A549 (cell line): ENCODE data around the gene ZNF428. TPM values are rescaled to one million over a fixed set of nuclear protein-coding genes. Genes with fewer than 3 reads are reported as not detected.

Experiments
- ATAC-seq, 2 experiments: fragments of 200-7000 bp in 1 of 2; fragments of >200 bp in 1 of 2; cut with Nextera tagmentation in 1 of 2; cut with Tn5 transposase in 1 of 2; 3 replicates each; pipeline versions ENCODE4 v1.8.0 to v1.9.1; 2018 to 2020; ENCODE audit warnings: mild to moderate bottlenecking in 1 of 2, moderate library complexity in 1 of 2
- CTCF ChIA-PET: fragments of 300-600 bp; sonication (Branson Sonifier 250); formaldehyde crosslinking; extraction: SDS; loops from one replicate; lab custom pipeline; 2021; ENCODE audit warnings: antibody characterized with exemption, inconsistent platforms; lab: Yijun Ruan, JAX
- POLR2A ChIA-PET: fragments of 350-600 bp; formaldehyde crosslinking; extraction: SDS; loops from one replicate; lab custom pipeline; 2021; ENCODE audit warnings: antibody characterized with exemption, inconsistent platforms; lab: Yijun Ruan, JAX
- DNase-seq, 2 experiments: peaks; one replicate each; pipeline versions ENCODE4 v3.0.0 to v3.0.0-alpha.2; 2011 to 2016; ENCODE audit warnings: low read depth in 1 of 2, low spot score in 1 of 2
- FAIRE-seq: peaks from 2 replicates; lab custom pipeline; 2011; peaks lifted over from hg19 to GRCh38; lab: Jason Lieb, UNC
- H3K27ac ChIP-seq, 2 experiments: fragments of >200 bp; sonication (Bioruptor Twin); formaldehyde crosslinking; 3 replicates each; pipeline ENCODE4 v1.5.1; 2016 to 2017
- H3K4me1 ChIP-seq: fragments of >200 bp; sonication (Bioruptor Twin); formaldehyde crosslinking; 3 replicates; pipeline ENCODE4 v1.6.1; 2016
- H3K4me2 ChIP-seq: fragments of >200 bp; sonication (Bioruptor Twin); formaldehyde crosslinking; 3 replicates; pipeline ENCODE4 v1.6.1; 2016
- H3K4me3 ChIP-seq: fragments of >200 bp; sonication (Bioruptor Twin); formaldehyde crosslinking; 3 replicates; pipeline ENCODE4 v1.5.1; 2016
- H3K9me3 ChIP-seq: fragments of >200 bp; sonication (Bioruptor Twin); formaldehyde crosslinking; 3 replicates; pipeline ENCODE4 v1.6.1; 2016
- ATOH8 ChIP-seq: fragments of 250-450 bp; sonication (Bioruptor Pico); IDR thresholded peaks from 2 replicates; pipeline ENCODE4 v1.5.0; 2020; ENCODE audit warnings: low read depth, mild to moderate bottlenecking, moderate library complexity
- CBX8 ChIP-seq: fragments of 200-600 bp; sonication (generic); IDR thresholded peaks from 2 replicates; pipeline ENCODE4 v1.6.1; 2016
- CEBPB ChIP-seq, 2 experiments: fragments of >200 bp in 1 of 2; sonication (Bioruptor Twin) in 1 of 2; formaldehyde crosslinking in 1 of 2; IDR thresholded peaks; 2 replicates each; pipeline ENCODE4 v1.6.1; 2012 to 2016
- CHD2 ChIP-seq: fragments of 150-350 bp; IDR thresholded peaks from 2 replicates; pipeline ENCODE4 v1.6.1; 2014; ENCODE audit warnings: low read length; ENCODE audit not compliant: partially characterized antibody
- ESRRA ChIP-seq: fragments of 150-350 bp; IDR thresholded peaks from 2 replicates; pipeline ENCODE4 v1.6.1; 2014; ENCODE audit warnings: mild to moderate bottlenecking, low read length, borderline replicate concordance
- FOXS1 ChIP-seq: fragments of 250-450 bp; sonication (Bioruptor Pico); IDR thresholded peaks from 2 replicates; pipeline ENCODE4 v1.5.0; 2020; ENCODE audit warnings: mild to moderate bottlenecking, moderate library complexity
- HDAC2 ChIP-seq: fragments of 200-600 bp; sonication (generic); IDR thresholded peaks from 2 replicates; pipeline ENCODE4 v1.6.1; 2016
- HES2 ChIP-seq: fragments of >200 bp; sonication (Bioruptor Twin); formaldehyde crosslinking; IDR thresholded peaks from 2 replicates; pipeline ENCODE4 v1.6.1; 2016
- HEYL ChIP-seq: fragments of 250-450 bp; sonication (Bioruptor Pico); IDR thresholded peaks from 2 replicates; pipeline ENCODE4 v1.8.0; 2021; ENCODE audit warnings: mild to moderate bottlenecking, moderate library complexity
- HOXA7 ChIP-seq: fragments of 250-450 bp; sonication (Bioruptor Pico); IDR thresholded peaks from 2 replicates; pipeline ENCODE4 v1.5.0; 2020; ENCODE audit warnings: mild to moderate bottlenecking, moderate library complexity
- JUNB ChIP-seq: fragments of >200 bp; sonication (Bioruptor Twin); formaldehyde crosslinking; IDR thresholded peaks from 2 replicates; pipeline ENCODE4 v1.6.1; 2016
- KDM5A ChIP-seq: fragments of 200-600 bp; sonication (generic); IDR thresholded peaks from 2 replicates; pipeline ENCODE4 v1.6.1; 2016; ENCODE audit warnings: antibody characterized with exemption, mild to moderate bottlenecking
- MAX ChIP-seq: IDR thresholded peaks from 2 replicates; pipeline ENCODE4 v1.6.1; 2012
- MAZ ChIP-seq: fragments of 150-350 bp; IDR thresholded peaks from 2 replicates; pipeline ENCODE4 v1.6.1; 2014; ENCODE audit warnings: antibody characterized with exemption, low read depth, low read length, borderline replicate concordance
- NPAS2 ChIP-seq: fragments of 250-450 bp; sonication (Bioruptor Pico); IDR thresholded peaks from 2 replicates; pipeline ENCODE4 v1.8.0; 2022; ENCODE audit warnings: mild to moderate bottlenecking, moderate library complexity, borderline replicate concordance
- NR3C1 ChIP-seq: fragments of >200 bp; sonication (Bioruptor Twin); formaldehyde crosslinking; IDR thresholded peaks from 3 replicates; pipeline ENCODE4 v1.6.1; 2017
- POLR2AphosphoS2 ChIP-seq: conservative IDR thresholded peaks from 2 replicates; pipeline ENCODE4 v1.6.1; 2012; ENCODE audit warnings: low read length, improper control_type of control experiment, inconsistent platforms
- RAD21 ChIP-seq, 2 experiments: fragments of >200 bp in 1 of 2; sonication (Bioruptor Twin) in 1 of 2; formaldehyde crosslinking in 1 of 2; IDR thresholded peaks in 1 of 2; conservative IDR thresholded peaks in 1 of 2; 2 replicates in 1 of 2; 3 replicates in 1 of 2; pipeline ENCODE4 v1.6.1; 2012 to 2018; ENCODE audit warnings: inconsistent platforms in 1 of 2
- RCOR1 ChIP-seq: fragments of 150-350 bp; IDR thresholded peaks from 2 replicates; pipeline ENCODE4 v1.6.1; 2014; ENCODE audit warnings: antibody characterized with exemption, low read length, low read depth
- RFX5 ChIP-seq: fragments of 450-650 bp; IDR thresholded peaks from 2 replicates; pipeline ENCODE4 v1.7.1; 2014; ENCODE audit warnings: antibody characterized with exemption, mild to moderate bottlenecking, moderate library complexity
- RNF2 ChIP-seq: fragments of 200-600 bp; sonication (generic); IDR thresholded peaks from 2 replicates; pipeline ENCODE4 v1.6.1; 2016; ENCODE audit warnings: low read depth, mild to moderate bottlenecking, antibody characterized with exemption, moderate library complexity, borderline replicate concordance
- SMC3 ChIP-seq: fragments of >200 bp; sonication (Bioruptor Twin); formaldehyde crosslinking; IDR thresholded peaks from 3 replicates; pipeline ENCODE4 v1.6.1; 2018; ENCODE audit warnings: inconsistent platforms
- SREBF2 ChIP-seq: fragments of 450-650 bp; IDR thresholded peaks from 2 replicates; pipeline ENCODE4 v1.6.1; 2014; ENCODE audit warnings: mild to moderate bottlenecking, moderate library complexity
- TFCP2L1 ChIP-seq: fragments of 250-450 bp; sonication (Bioruptor Pico); IDR thresholded peaks from 2 replicates; pipeline ENCODE4 v1.5.0; 2021; ENCODE audit warnings: mild to moderate bottlenecking
- ZC3H11A ChIP-seq: fragments of 450-650 bp; IDR thresholded peaks from 2 replicates; pipeline ENCODE4 v1.6.1; 2014; ENCODE audit warnings: antibody characterized with exemption, mild to moderate bottlenecking
- ZFP36 ChIP-seq: fragments of 450-650 bp; IDR thresholded peaks from 2 replicates; pipeline ENCODE4 v1.6.1; 2014; ENCODE audit warnings: borderline replicate concordance; ENCODE audit not compliant: partially characterized antibody
- ZNF302 ChIP-seq: fragments of 250-450 bp; sonication (Bioruptor Pico); IDR thresholded peaks from 2 replicates; pipeline ENCODE4 v1.9.0; 2021; ENCODE audit warnings: inconsistent platforms, mild to moderate bottlenecking, moderate library complexity
- WGBS: methylation state at CpG from one replicate; pipeline ENCODE4 v1.1.6; 2017; ENCODE audit errors: missing lambda C conversion rate; 5-methylcytosine and 5-hydroxymethylcytosine counted together
- polyA plus RNA-seq, 4 experiments: library from polyadenylated mRNA; depleted of rRNA in 3 of 4; stranded (reverse); fragments of >200 nt; fragmentation: RNase III in 1 of 4; extraction: RNeasy Plus Mini Kit Qiagen cat#74134 plus additional on column Dnase treatment in 1 of 4; gene quantifications; 2 replicates in 3 of 4; 3 replicates in 1 of 4; pipeline ENCODE4 v1.2.3, GENCODE V29; 2011 to 2017
- TF ChIP-seq, protein P1 (sequence below): fragments of 450-650 bp; IDR thresholded peaks from 2 replicates; pipeline ENCODE4 v1.6.1; 2014; ENCODE audit warnings: antibody characterized with exemption
- TF ChIP-seq, protein P2 (sequence below): fragments of >200 bp; sonication (Bioruptor Twin); formaldehyde crosslinking; IDR thresholded peaks from 3 replicates; pipeline ENCODE4 v1.6.1; 2016

ZNF428 gene
- polyA plus RNA-seq, 2 of the 4 experiments (the other 2 are of a cell fraction) = 22.9 to 52.4 TPM

- WGBS = 98% methylated on average over 6 of the region's 6 CpGs
- H3K4me1 ChIP-seq = no peaks in the 10 kb centered on the region
- FAIRE-seq = no peak
- ChIA-PET POLR2A (no interaction called here), CTCF (interaction anchor here (1.0 to 2.7 kb wide), 4 partner anchors 9 to 101 kb away, joined by 3 to 8 read pairs (median 3); no protein-coding TSS in a partner anchor)
- no peak for TF ChIP-seq KDM5A
- TF ChIP-seq CEBPB (IDR thresholded peaks at IDR 0.05) = no peak
- peak; percentile 38 for TF ChIP-seq POLR2AphosphoS2
- ATAC-seq = no peak
- H3K9me3 ChIP-seq = 0 out of 3 replicates have a peak, but pooled peaks cover 8% of the 10 kb centered on the region
- no peak for DNase-seq
- H3K4me2 ChIP-seq = no peak overlapping the region
- no peak overlapping the region for H3K27ac ChIP-seq
- no peak overlapping the region for H3K4me3 ChIP-seq
Measured at GRCh38 chr19:43656436-43656835, 37.0 kb upstream of the ZNF428 start.

- ChIA-PET POLR2A (no interaction called here), CTCF (interaction anchor here (0.6 to 4.2 kb wide), 27 partner anchors 9 to 227 kb away, joined by 3 to 46 read pairs (median 5); partner anchors contain the start of genes IRGQ and ZNF576)
- Histone ChIP-seq H3K27ac (no peak overlapping the region), H3K4me3 (no peak overlapping the region), H3K4me2 (no peak overlapping the region), H3K9me3 (no peaks in the 10 kb centered on the region), H3K4me1 (no peaks in the 10 kb centered on the region)
- no peak for DNase-seq
- FAIRE-seq = no peak
- WGBS = 64% methylated on average over 5 of the region's 5 CpGs
- TF ChIP-seq, protein P1, sequence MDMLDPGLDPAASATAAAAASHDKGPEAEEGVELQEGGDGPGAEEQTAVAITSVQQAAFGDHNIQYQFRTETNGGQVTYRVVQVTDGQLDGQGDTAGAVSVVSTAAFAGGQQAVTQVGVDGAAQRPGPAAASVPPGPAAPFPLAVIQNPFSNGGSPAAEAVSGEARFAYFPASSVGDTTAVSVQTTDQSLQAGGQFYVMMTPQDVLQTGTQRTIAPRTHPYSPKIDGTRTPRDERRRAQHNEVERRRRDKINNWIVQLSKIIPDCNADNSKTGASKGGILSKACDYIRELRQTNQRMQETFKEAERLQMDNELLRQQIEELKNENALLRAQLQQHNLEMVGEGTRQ = no peak
- no peak for TF ChIP-seq CEBPB (IDR thresholded peaks at IDR 0.05)
- TF ChIP-seq RCOR1 = no peak
- TF ChIP-seq HDAC2 = no peak
- no peak for TF ChIP-seq RFX5
- TF ChIP-seq KDM5A = no peak
- TF ChIP-seq RNF2 = no peak
- no peak for TF ChIP-seq HOXA7 (CRISPR knock-in tag)
- TF ChIP-seq SREBF2 = no peak
- TF ChIP-seq HEYL (CRISPR knock-in tag) = no peak
- no peak for TF ChIP-seq FOXS1 (CRISPR knock-in tag)
- TF ChIP-seq CBX8 = no peak
- no peak for TF ChIP-seq MAX
- no peak for TF ChIP-seq POLR2AphosphoS2
- TF ChIP-seq, protein P2, sequence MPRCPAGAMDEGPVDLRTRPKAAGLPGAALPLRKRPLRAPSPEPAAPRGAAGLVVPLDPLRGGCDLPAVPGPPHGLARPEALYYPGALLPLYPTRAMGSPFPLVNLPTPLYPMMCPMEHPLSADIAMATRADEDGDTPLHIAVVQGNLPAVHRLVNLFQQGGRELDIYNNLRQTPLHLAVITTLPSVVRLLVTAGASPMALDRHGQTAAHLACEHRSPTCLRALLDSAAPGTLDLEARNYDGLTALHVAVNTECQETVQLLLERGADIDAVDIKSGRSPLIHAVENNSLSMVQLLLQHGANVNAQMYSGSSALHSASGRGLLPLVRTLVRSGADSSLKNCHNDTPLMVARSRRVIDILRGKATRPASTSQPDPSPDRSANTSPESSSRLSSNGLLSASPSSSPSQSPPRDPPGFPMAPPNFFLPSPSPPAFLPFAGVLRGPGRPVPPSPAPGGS = no peak
- no peak for TF ChIP-seq ESRRA
- ATAC-seq = peak; percentile 5 to 37; a peak in 4 of 6 replicates
Measured at GRCh38 chr19:43652546-43652874, 33.1 kb upstream of the ZNF428 start.

- Histone ChIP-seq H3K4me1 (no peaks in the 10 kb centered on the region), H3K4me3 (no peak overlapping the region), H3K4me2 (no peak overlapping the region), H3K9me3 (no peaks in the 10 kb centered on the region), H3K27ac (no peak overlapping the region)
- CTCF ChIA-PET = interaction anchor here (0.6 to 4.2 kb wide), 26 partner anchors 9 to 227 kb away, joined by 3 to 46 read pairs (median 6); partner anchors contain the start of genes IRGQ, ZNF575 and ZNF576
- WGBS = 70% methylated on average over 14 of the region's 14 CpGs
- POLR2A ChIA-PET = no interaction called here
- ATAC-seq = peak; percentile 82 to 91
- peak; percentile 89 for FAIRE-seq
- peak; percentile 80 to 84 for DNase-seq
- no peak for TF ChIP-seq CHD2
- no peak for TF ChIP-seq ZNF302 (CRISPR knock-in tag)
- TF ChIP-seq MAX = 0 out of 2 replicates have a peak, but pooled peaks have one; percentile 15
- TF ChIP-seq MAZ = no peak
- TF ChIP-seq CEBPB (IDR thresholded peaks at IDR 0.05) = no peak
- no peak for TF ChIP-seq ZC3H11A
- no peak for TF ChIP-seq ATOH8 (CRISPR knock-in tag)
- no peak for TF ChIP-seq FOXS1 (CRISPR knock-in tag)
- no peak for TF ChIP-seq HES2
- TF ChIP-seq ZFP36 = no peak
- TF ChIP-seq JUNB = no peak
- no peak for TF ChIP-seq TFCP2L1 (CRISPR knock-in tag)
- no peak for TF ChIP-seq NR3C1
- no peak for TF ChIP-seq NPAS2 (CRISPR knock-in tag)
- TF ChIP-seq SMC3 = peak; percentile 73
- TF ChIP-seq, protein P1 = no peak
- TF ChIP-seq RAD21 (conservative IDR thresholded peaks at IDR 0.05 in 1 of 2, IDR thresholded peaks at IDR 0.05 in 1 of 2) = peak; percentile 73 to 81
- TF ChIP-seq HOXA7 (CRISPR knock-in tag) = no peak
- no peak for TF ChIP-seq ESRRA
Measured at GRCh38 chr19:43651758-43652545, 32.5 kb upstream of the ZNF428 start.
